ENCODE measurements around the gene SH3BGR. TPM values are rescaled to one million over a fixed set of nuclear protein-coding genes. Genes with fewer than 3 reads are reported as not detected.

SH3BGR gene
- polyA plus RNA-seq, 1 donor (not counting 4 experiments of a cell fraction or from before 2014, with no cell fraction given), result 1.4 TPM

GRCh38 chr21:39479164-39479813 lies 27.5 kb downstream of the SH3BGR start:
- Histone ChIP-seq H3K4me1 (ENCODE audit: control insufficient read depth, extremely low read depth, insufficient read depth, low read length) (no peaks in the 10 kb centered on the region), H3K27me3 (ENCODE audit: control insufficient read depth, extremely low read depth, insufficient read depth, low read length) (no peaks in the 10 kb centered on the region), H4K20me1 (ENCODE audit: control insufficient read depth, extremely low read depth, insufficient read depth, low read length) (no peaks in the 10 kb centered on the region), H3K4me2 (ENCODE audit: control insufficient read depth, extremely low read depth, insufficient read depth, low read depth, low read length) (no peak overlapping the region), H3K9me1 (ENCODE audit: control insufficient read depth, extremely low read depth, insufficient read depth, low read length) (no peaks in the 10 kb centered on the region), H3K9ac (ENCODE audit: control insufficient read depth, extremely low read depth, insufficient read depth, low read length) (no peak overlapping the region), H3K9me3 (ENCODE audit: control insufficient read depth, low read depth, low read length) (no peaks in the 10 kb centered on the region), H3K4me3 (ENCODE audit: control insufficient read depth in 2 of 3, extremely low read depth in 1 of 3, insufficient read depth in 2 of 3, low read depth in 1 of 3, low read length in 3 of 3) (no peak overlapping the region), H3K36me3 (ENCODE audit: control insufficient read depth in 2 of 2, extremely low read depth in 1 of 2, insufficient read depth in 2 of 2, low read length in 2 of 2) (no peaks in the 10 kb centered on the region), H3K79me2 (ENCODE audit: control insufficient read depth, insufficient read depth, low read length) (no peaks in the 10 kb centered on the region), H3K27ac (ENCODE audit: control insufficient read depth, insufficient read depth, low read length) (no peak overlapping the region), H2AFZ (ENCODE audit: control insufficient read depth, low read length) (no peak overlapping the region)
- dilution Hi-C loops (cut with MboI; ENCODE audit: extremely low pct_ligation_motif_present, low sequenced_read_pairs), result no loop called here
- TF ChIP-seq EZH2 (IDR thresholded peaks at IDR 0.05; ENCODE audit: low read length), result no peak
- TF ChIP-seq CTCF (optimal IDR thresholded peaks at IDR 0.05 in 1 of 3, IDR thresholded peaks at IDR 0.05 in 1 of 3, conservative IDR thresholded peaks at IDR 0.05 in 1 of 3; ENCODE audit: extremely low read depth in 1 of 3, insufficient read depth in 2 of 3, low read length in 3 of 3), result no peak
- no peak for FAIRE-seq
- no peak for DNase-seq (ENCODE audit: low read depth, low spot score)

- no peak for FAIRE-seq
- H3K9ac ChIP-seq (ENCODE audit: control insufficient read depth, extremely low read depth, insufficient read depth, low read length), result no peak overlapping the region
- no peak overlapping the region for H3K4me3 ChIP-seq (ENCODE audit: control insufficient read depth in 2 of 3, extremely low read depth in 1 of 3, insufficient read depth in 2 of 3, low read depth in 1 of 3, low read length in 3 of 3)
- no peaks in the 10 kb centered on the region for H3K27me3 ChIP-seq (ENCODE audit: control insufficient read depth, extremely low read depth, insufficient read depth, low read length)
- no peaks in the 10 kb centered on the region for H3K9me1 ChIP-seq (ENCODE audit: control insufficient read depth, extremely low read depth, insufficient read depth, low read length)
- no peak overlapping the region for H2AFZ ChIP-seq (ENCODE audit: control insufficient read depth, low read length)
- no peaks in the 10 kb centered on the region for H3K36me3 ChIP-seq (ENCODE audit: control insufficient read depth in 2 of 2, extremely low read depth in 1 of 2, insufficient read depth in 2 of 2, low read length in 2 of 2)
- no peaks in the 10 kb centered on the region for H3K79me2 ChIP-seq (ENCODE audit: control insufficient read depth, insufficient read depth, low read length)
- H4K20me1 ChIP-seq (ENCODE audit: control insufficient read depth, extremely low read depth, insufficient read depth, low read length), result no peaks in the 10 kb centered on the region
- H3K4me1 ChIP-seq (ENCODE audit: control insufficient read depth, extremely low read depth, insufficient read depth, low read length), result no peaks in the 10 kb centered on the region
- no peak overlapping the region for H3K4me2 ChIP-seq (ENCODE audit: control insufficient read depth, extremely low read depth, insufficient read depth, low read depth, low read length)
- H3K9me3 ChIP-seq (ENCODE audit: control insufficient read depth, low read depth, low read length), result no peaks in the 10 kb centered on the region
- DNase-seq (ENCODE audit: low read depth, low spot score), result no peak
- H3K27ac ChIP-seq (ENCODE audit: control insufficient read depth, insufficient read depth, low read length), result no peak overlapping the region
- dilution Hi-C loops (cut with MboI; ENCODE audit: extremely low pct_ligation_motif_present, low sequenced_read_pairs), result no loop called here
- TF ChIP-seq CTCF (optimal IDR thresholded peaks at IDR 0.05 in 1 of 3, IDR thresholded peaks at IDR 0.05 in 1 of 3, conservative IDR thresholded peaks at IDR 0.05 in 1 of 3; ENCODE audit: extremely low read depth in 1 of 3, insufficient read depth in 2 of 3, low read length in 3 of 3) (no peak), EZH2 (IDR thresholded peaks at IDR 0.05; ENCODE audit: low read length) (no peak)
These were observed 28.0 kb downstream of the SH3BGR start for GRCh38 chr21:39479814-39480182.
